HL-60 (cell line): ENCODE results near the gene MAGEF1.

Experiments used
- TF ChIP-seq, protein P1 (sequence below): IDR thresholded peaks from one replicate; pipeline ENCODE4 v1.5.1; 2011; ENCODE audit warnings: low read length, control low read depth, inconsistent platforms; ENCODE audit not compliant: insufficient read depth
- TF ChIP-seq, protein P2 (sequence below): IDR thresholded peaks from 2 replicates; pipeline ENCODE4 v1.6.1; 2012; ENCODE audit warnings: low read depth; ENCODE audit not compliant: insufficient replicate concordance

DNA sequence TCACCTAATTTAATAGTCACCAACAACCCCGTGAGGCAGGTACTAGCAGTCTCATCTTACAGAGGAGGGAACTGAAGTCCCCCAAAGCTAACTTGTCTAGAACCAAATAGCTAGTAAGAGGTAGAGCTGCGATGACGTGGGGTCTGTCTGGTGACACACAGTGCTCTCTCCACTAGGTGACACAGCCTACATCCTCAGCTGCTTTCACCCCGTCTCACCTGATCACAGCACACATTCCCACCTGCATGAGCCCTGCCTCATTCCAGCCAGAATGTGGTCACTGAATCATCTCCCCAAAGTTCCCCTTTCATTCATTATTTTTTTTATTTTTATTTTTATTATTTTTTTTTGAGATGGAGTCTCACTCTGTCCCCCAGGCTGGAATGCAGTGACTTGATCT lies 21.3 kb upstream of the MAGEF1 start:
- TF ChIP-seq, protein P1, sequence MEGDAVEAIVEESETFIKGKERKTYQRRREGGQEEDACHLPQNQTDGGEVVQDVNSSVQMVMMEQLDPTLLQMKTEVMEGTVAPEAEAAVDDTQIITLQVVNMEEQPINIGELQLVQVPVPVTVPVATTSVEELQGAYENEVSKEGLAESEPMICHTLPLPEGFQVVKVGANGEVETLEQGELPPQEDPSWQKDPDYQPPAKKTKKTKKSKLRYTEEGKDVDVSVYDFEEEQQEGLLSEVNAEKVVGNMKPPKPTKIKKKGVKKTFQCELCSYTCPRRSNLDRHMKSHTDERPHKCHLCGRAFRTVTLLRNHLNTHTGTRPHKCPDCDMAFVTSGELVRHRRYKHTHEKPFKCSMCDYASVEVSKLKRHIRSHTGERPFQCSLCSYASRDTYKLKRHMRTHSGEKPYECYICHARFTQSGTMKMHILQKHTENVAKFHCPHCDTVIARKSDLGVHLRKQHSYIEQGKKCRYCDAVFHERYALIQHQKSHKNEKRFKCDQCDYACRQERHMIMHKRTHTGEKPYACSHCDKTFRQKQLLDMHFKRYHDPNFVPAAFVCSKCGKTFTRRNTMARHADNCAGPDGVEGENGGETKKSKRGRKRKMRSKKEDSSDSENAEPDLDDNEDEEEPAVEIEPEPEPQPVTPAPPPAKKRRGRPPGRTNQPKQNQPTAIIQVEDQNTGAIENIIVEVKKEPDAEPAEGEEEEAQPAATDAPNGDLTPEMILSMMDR: no peak
- TF ChIP-seq, protein P2, sequence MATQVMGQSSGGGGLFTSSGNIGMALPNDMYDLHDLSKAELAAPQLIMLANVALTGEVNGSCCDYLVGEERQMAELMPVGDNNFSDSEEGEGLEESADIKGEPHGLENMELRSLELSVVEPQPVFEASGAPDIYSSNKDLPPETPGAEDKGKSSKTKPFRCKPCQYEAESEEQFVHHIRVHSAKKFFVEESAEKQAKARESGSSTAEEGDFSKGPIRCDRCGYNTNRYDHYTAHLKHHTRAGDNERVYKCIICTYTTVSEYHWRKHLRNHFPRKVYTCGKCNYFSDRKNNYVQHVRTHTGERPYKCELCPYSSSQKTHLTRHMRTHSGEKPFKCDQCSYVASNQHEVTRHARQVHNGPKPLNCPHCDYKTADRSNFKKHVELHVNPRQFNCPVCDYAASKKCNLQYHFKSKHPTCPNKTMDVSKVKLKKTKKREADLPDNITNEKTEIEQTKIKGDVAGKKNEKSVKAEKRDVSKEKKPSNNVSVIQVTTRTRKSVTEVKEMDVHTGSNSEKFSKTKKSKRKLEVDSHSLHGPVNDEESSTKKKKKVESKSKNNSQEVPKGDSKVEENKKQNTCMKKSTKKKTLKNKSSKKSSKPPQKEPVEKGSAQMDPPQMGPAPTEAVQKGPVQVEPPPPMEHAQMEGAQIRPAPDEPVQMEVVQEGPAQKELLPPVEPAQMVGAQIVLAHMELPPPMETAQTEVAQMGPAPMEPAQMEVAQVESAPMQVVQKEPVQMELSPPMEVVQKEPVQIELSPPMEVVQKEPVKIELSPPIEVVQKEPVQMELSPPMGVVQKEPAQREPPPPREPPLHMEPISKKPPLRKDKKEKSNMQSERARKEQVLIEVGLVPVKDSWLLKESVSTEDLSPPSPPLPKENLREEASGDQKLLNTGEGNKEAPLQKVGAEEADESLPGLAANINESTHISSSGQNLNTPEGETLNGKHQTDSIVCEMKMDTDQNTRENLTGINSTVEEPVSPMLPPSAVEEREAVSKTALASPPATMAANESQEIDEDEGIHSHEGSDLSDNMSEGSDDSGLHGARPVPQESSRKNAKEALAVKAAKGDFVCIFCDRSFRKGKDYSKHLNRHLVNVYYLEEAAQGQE: no peak
